Parathyroid adenoma (tissue), 2 donors: ENCODE measurements around the gene NFATC2.
"Not testable (repeated sequence)": the region's sequence is repeated elsewhere in the genome, so short reads cannot be mapped to it uniquely, and the experiment has no call there.

Experiments
- H2AFZ ChIP-seq: fragments of 300-600 bp; sonication (generic); one replicate; pipeline ENCODE4 v1.7.0; 2017; ENCODE audit warnings: antibody characterized with exemption, mild to moderate bottlenecking
- H3K27ac ChIP-seq: fragments of 300-600 bp; sonication (generic); one replicate; pipeline ENCODE4 v1.7.0; 2017
- H3K27me3 ChIP-seq: fragments of 300-600 bp; sonication (generic); one replicate; pipeline ENCODE4 v1.7.0; 2017; ENCODE audit warnings: low read length; ENCODE audit not compliant: control insufficient read depth, insufficient read depth
- H3K36me3 ChIP-seq: fragments of 300-600 bp; sonication (generic); one replicate; pipeline ENCODE4 v1.7.0; 2017; ENCODE audit warnings: low read length; ENCODE audit not compliant: control insufficient read depth, insufficient read depth
- H3K4me1 ChIP-seq: fragments of 300-600 bp; sonication (generic); one replicate; pipeline ENCODE4 v1.7.0; 2017; ENCODE audit warnings: control low read depth
- H3K4me2 ChIP-seq: fragments of 300-600 bp; sonication (generic); one replicate; pipeline ENCODE4 v1.7.0; 2017; ENCODE audit warnings: low read length
- H3K4me3 ChIP-seq: fragments of 300-600 bp; sonication (generic); one replicate; pipeline ENCODE4 v1.7.0; 2017; ENCODE audit warnings: low read depth, low read length
- H3K79me2 ChIP-seq: fragments of 300-600 bp; sonication (generic); one replicate; pipeline ENCODE4 v1.7.0; 2017; ENCODE audit warnings: control low read depth
- H3K9ac ChIP-seq: fragments of 300-600 bp; sonication (generic); one replicate; pipeline ENCODE4 v1.7.0; 2017; ENCODE audit warnings: mild to moderate bottlenecking
- H3K9me3 ChIP-seq: fragments of 300-600 bp; sonication (generic); one replicate; pipeline ENCODE4 v1.7.0; 2017; ENCODE audit warnings: low read length; ENCODE audit not compliant: control insufficient read depth
- CTCF ChIP-seq: fragments of 300-600 bp; sonication (generic); IDR thresholded peaks from one replicate; pipeline ENCODE4 v1.7.0; 2017; ENCODE audit warnings: antibody characterized with exemption, mild to moderate bottlenecking
- donor health status: primary hyperparathyroidism.

Gene NFATC2

GRCh38 chr20:51480507-51481270 lies 61.8 kb downstream of the NFATC2 start:
- Histone ChIP-seq H3K9ac (no peak overlapping the region), H3K27ac (no peak overlapping the region), H3K79me2 (no peaks in the 10 kb centered on the region)

GRCh38 chr20:51476106-51476505 lies 66.4 kb downstream of the NFATC2 start:
- H3K36me3 ChIP-seq, H3K9me3 ChIP-seq, H3K9ac ChIP-seq, H2AFZ ChIP-seq, H3K27ac ChIP-seq, H3K4me2 ChIP-seq, H3K79me2 ChIP-seq, H3K4me3 ChIP-seq, H3K27me3 ChIP-seq: not testable (repeated sequence)
- H3K4me1 ChIP-seq, result peaks cover 15% of the 10 kb centered on the region

More at GRCh38 chr20:51480507-51481270, 61.8 kb downstream of the NFATC2 start:
- no peak overlapping the region for H2AFZ ChIP-seq
- no peaks in the 10 kb centered on the region for H3K9me3 ChIP-seq
- no peaks in the 10 kb centered on the region for H3K36me3 ChIP-seq
- H3K27me3 ChIP-seq, result no peaks in the 10 kb centered on the region
- no peak overlapping the region for H3K4me3 ChIP-seq
- TF ChIP-seq CTCF, result no peak
- H3K4me2 ChIP-seq, result no peak overlapping the region
- peaks cover 4% of the 10 kb centered on the region for H3K4me1 ChIP-seq

GRCh38 chr20:51473771-51474170 lies 68.7 kb downstream of the NFATC2 start:
- Histone ChIP-seq H3K27ac (no peak overlapping the region), H3K79me2 (no peaks in the 10 kb centered on the region), H3K4me2 (no peak overlapping the region), H3K9ac (no peak overlapping the region), H3K27me3 (no peaks in the 10 kb centered on the region), H3K4me1 (peaks cover 22% of the 10 kb centered on the region), H2AFZ (no peak overlapping the region), H3K36me3 (no peaks in the 10 kb centered on the region), H3K9me3 (no peaks in the 10 kb centered on the region), H3K4me3 (no peak overlapping the region)
- TF ChIP-seq CTCF, result no peak

GRCh38 chr20:51473256-51473655 lies 69.3 kb downstream of the NFATC2 start:
- no peaks in the 10 kb centered on the region for H3K36me3 ChIP-seq
- H3K9me3 ChIP-seq, result no peaks in the 10 kb centered on the region
- H3K27me3 ChIP-seq, result no peaks in the 10 kb centered on the region
- H3K79me2 ChIP-seq, result no peaks in the 10 kb centered on the region
- no peak overlapping the region for H3K4me3 ChIP-seq
- no peak for TF ChIP-seq CTCF
- peaks cover 22% of the 10 kb centered on the region for H3K4me1 ChIP-seq
- no peak overlapping the region for H3K27ac ChIP-seq
- H3K9ac ChIP-seq, result no peak overlapping the region
- no peak overlapping the region for H2AFZ ChIP-seq
- H3K4me2 ChIP-seq, result no peak overlapping the region

- H3K27ac ChIP-seq, result no peak overlapping the region
Measured at GRCh38 chr20:51470907-51471411, 71.6 kb downstream of the NFATC2 start.

More at GRCh38 chr20:51470907-51471411, 71.6 kb downstream of the NFATC2 start:
- Histone ChIP-seq H3K27me3 (no peaks in the 10 kb centered on the region), H3K9me3 (no peaks in the 10 kb centered on the region), H3K79me2 (no peaks in the 10 kb centered on the region), H3K9ac (no peak overlapping the region), H3K4me1 (peaks cover 19% of the 10 kb centered on the region), H3K4me2 (no peak overlapping the region), H3K4me3 (no peak overlapping the region), H2AFZ (no peak overlapping the region), H3K36me3 (no peaks in the 10 kb centered on the region)
- TF ChIP-seq CTCF, result no peak
